Measurements from ENCODE around the gene CNIH3.

DNA sequence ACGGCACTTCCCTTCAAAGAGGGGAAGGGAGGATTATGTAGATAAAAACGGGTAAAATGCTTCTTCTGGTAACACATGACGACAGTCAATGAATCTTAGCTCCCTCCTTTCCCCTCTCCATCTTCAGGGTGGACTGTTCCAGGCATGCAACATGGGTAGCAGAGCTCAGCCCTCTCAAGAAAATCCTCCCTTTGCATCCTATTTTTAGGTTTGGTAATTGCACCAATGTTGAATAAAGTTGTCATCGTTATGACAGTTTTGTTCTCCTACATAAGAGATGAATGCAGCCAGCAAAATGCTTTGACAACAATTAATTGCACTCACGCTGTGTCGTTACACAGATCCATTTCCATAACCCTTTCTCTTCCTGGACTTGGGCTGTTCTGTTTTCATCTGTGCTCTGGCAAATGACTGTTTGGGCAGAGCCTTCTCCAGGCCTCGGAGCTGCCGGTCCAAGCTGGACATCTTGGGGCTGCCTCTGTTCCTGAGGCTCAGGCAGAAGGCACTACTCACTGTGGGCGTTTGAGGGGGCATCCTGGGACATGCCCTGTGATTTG is 127.6 kb downstream of the CNIH3 start:
- TF ChIP-seq, protein P1, sequence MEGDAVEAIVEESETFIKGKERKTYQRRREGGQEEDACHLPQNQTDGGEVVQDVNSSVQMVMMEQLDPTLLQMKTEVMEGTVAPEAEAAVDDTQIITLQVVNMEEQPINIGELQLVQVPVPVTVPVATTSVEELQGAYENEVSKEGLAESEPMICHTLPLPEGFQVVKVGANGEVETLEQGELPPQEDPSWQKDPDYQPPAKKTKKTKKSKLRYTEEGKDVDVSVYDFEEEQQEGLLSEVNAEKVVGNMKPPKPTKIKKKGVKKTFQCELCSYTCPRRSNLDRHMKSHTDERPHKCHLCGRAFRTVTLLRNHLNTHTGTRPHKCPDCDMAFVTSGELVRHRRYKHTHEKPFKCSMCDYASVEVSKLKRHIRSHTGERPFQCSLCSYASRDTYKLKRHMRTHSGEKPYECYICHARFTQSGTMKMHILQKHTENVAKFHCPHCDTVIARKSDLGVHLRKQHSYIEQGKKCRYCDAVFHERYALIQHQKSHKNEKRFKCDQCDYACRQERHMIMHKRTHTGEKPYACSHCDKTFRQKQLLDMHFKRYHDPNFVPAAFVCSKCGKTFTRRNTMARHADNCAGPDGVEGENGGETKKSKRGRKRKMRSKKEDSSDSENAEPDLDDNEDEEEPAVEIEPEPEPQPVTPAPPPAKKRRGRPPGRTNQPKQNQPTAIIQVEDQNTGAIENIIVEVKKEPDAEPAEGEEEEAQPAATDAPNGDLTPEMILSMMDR (IDR thresholded peaks at IDR 0.05), result no peak
- TF ChIP-seq POLR2A (IDR thresholded peaks at IDR 0.05), result no peak

All from upper lobe of left lung (tissue), 4 donors.